Trophoblast cell (in vitro differentiated cells and primary cell): ENCODE data around the gene NBDY.

Experiments used
- DNase-seq, 2 donors: peaks; one replicate each; pipeline ENCODE4 v3.0.0-alpha.2; 2016
- H2AFZ ChIP-seq: 2 replicates; pipeline ENCODE4 v1.6.1; 2013; ENCODE audit warnings: low read length, moderate library complexity, mild to moderate bottlenecking; ENCODE audit not compliant: insufficient read depth, poor library complexity
- H2AK5ac ChIP-seq: 2 replicates; pipeline ENCODE4 v1.6.1; 2013; ENCODE audit warnings: mild to moderate bottlenecking, low read length
- H2BK120ac ChIP-seq: 2 replicates; pipeline ENCODE4 v1.6.1; 2013; ENCODE audit warnings: low read length, mild to moderate bottlenecking, moderate library complexity; ENCODE audit not compliant: insufficient read depth, poor library complexity
- H2BK12ac ChIP-seq: 2 replicates; pipeline ENCODE4 v1.6.1; 2013; ENCODE audit warnings: mild to moderate bottlenecking, low read length, moderate library complexity
- H2BK5ac ChIP-seq: 2 replicates; pipeline ENCODE4 v1.6.1; 2013; ENCODE audit warnings: low read length, low read depth, moderate library complexity, mild to moderate bottlenecking; ENCODE audit not compliant: poor library complexity
- H3K14ac ChIP-seq: 2 replicates; pipeline ENCODE4 v1.6.1; 2013; ENCODE audit warnings: mild to moderate bottlenecking, low read length
- H3K18ac ChIP-seq: 2 replicates; pipeline ENCODE4 v1.6.1; 2013; ENCODE audit warnings: mild to moderate bottlenecking, low read length
- H3K23ac ChIP-seq: 2 replicates; pipeline ENCODE4 v1.6.1; 2013; ENCODE audit warnings: low read length
- H3K27ac ChIP-seq: 2 replicates; pipeline ENCODE4 v1.5.1; 2013; ENCODE audit warnings: low read depth, mild to moderate bottlenecking, inconsistent platforms, low read length, moderate library complexity
- H3K27me3 ChIP-seq: 2 replicates; pipeline ENCODE4 v1.6.1; 2013; ENCODE audit warnings: inconsistent platforms, mild to moderate bottlenecking, low read length, moderate library complexity; ENCODE audit not compliant: insufficient read depth
- H3K36me3 ChIP-seq, 2 experiments: 1 replicate in 1 of 2; 2 replicates in 1 of 2; pipeline ENCODE4 v1.6.1; 2013; ENCODE audit warnings: low read length in 2 of 2, mild to moderate bottlenecking in 2 of 2, moderate library complexity in 1 of 2; ENCODE audit not compliant: insufficient read depth in 2 of 2, control insufficient read depth in 1 of 2
- H3K4ac ChIP-seq: 2 replicates; pipeline ENCODE4 v1.6.1; 2013; ENCODE audit warnings: low read depth, mild to moderate bottlenecking, low read length, moderate library complexity
- H3K4me1 ChIP-seq, 2 experiments: 1 replicate in 1 of 2; 2 replicates in 1 of 2; pipeline ENCODE4 v1.6.1; 2013; ENCODE audit warnings: low read length in 2 of 2, mild to moderate bottlenecking in 2 of 2, moderate library complexity in 1 of 2; ENCODE audit not compliant: insufficient read depth in 2 of 2, control insufficient read depth in 1 of 2
- H3K4me2 ChIP-seq: 2 replicates; pipeline ENCODE4 v1.6.1; 2013; ENCODE audit warnings: inconsistent platforms, mild to moderate bottlenecking, low read length, moderate library complexity
- H3K4me3 ChIP-seq: 2 replicates; pipeline ENCODE4 v1.5.1; 2013; ENCODE audit warnings: mild to moderate bottlenecking, low read depth, low read length, inconsistent platforms
- H3K79me1 ChIP-seq: one replicate; pipeline ENCODE4 v1.6.1; 2013; ENCODE audit warnings: low read length
- H3K79me2 ChIP-seq: 2 replicates; pipeline ENCODE4 v1.6.1; 2013; ENCODE audit warnings: low read length, mild to moderate bottlenecking; ENCODE audit not compliant: control insufficient read depth, insufficient read depth, poor library complexity
- H3K9ac ChIP-seq: 2 replicates; pipeline ENCODE4 v1.6.1; 2013; ENCODE audit warnings: mild to moderate bottlenecking, low read length
- H3K9me3 ChIP-seq: 2 replicates; pipeline ENCODE4 v1.6.1; 2013; ENCODE audit warnings: low read depth, mild to moderate bottlenecking, control low read depth, inconsistent platforms, low read length; ENCODE audit not compliant: insufficient read depth
- H4K12ac ChIP-seq: 2 replicates; pipeline ENCODE4 v1.6.1; 2013; ENCODE audit warnings: low read depth, mild to moderate bottlenecking, low read length, moderate library complexity
- H4K8ac ChIP-seq: 2 replicates; pipeline ENCODE4 v1.6.1; 2013; ENCODE audit warnings: low read depth, mild to moderate bottlenecking, low read length, moderate library complexity
- H4K91ac ChIP-seq: one replicate; pipeline ENCODE4 v1.6.1; 2013; ENCODE audit warnings: low read depth, mild to moderate bottlenecking, low read length, moderate library complexity
- WGBS: extraction: QIAGEN DNeasy Blood & Tissue Kit; methylation state at CpG from one replicate; pipeline ENCODE4 v1.1.7; 2013; ENCODE audit warnings: missing lambda C conversion rate; ENCODE audit not compliant: insufficient read length, insufficient coverage; ENCODE audit errors: extremely low coverage; 5-methylcytosine and 5-hydroxymethylcytosine counted together

NBDY gene

DNA sequence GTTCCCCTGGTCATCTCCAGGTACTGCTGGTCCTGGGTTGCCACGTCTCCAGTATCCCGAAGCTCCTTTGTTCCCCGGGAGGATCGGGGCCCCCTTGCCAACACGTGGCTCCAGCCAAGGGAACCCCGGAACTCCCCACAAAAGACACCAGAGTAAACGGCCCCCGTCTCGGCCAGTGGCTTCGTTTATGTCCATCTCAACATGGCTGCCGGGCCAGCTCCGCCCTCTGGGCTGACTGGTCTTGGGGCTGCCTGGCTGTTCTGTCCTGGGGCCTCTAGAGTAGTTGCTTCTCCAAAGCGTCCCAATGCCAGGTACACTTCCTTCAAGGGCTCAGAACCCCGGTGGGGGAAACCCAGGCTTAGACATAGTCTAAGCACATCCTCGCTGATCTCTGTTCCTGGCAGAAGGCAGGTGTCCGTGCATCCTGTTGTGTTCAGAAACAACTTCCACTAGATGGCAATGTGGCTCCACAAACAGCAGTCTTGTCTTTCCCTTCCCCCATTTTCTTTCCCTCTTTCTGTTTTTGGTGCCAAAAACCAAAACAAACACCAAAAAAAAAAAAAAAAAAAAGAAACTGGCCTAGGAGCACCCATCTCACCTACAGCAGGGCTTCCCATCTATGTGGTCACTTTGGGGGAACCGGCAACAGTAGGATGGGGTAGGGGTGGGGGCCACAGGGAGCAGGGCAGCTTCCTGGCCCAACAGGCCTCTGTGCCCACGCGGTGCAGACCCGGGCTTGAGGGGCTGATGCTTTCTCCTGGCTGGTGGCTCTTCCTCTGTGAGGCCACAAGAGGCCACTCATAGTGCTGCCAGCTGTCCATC lies 35.3 kb downstream of the NBDY start:
- Histone ChIP-seq H2AK5ac (no peak overlapping the region), H4K8ac (peak overlapping the region; percentile 49)
- no CpG with 5 or more reads among the region's 20 CpGs for WGBS

DNA sequence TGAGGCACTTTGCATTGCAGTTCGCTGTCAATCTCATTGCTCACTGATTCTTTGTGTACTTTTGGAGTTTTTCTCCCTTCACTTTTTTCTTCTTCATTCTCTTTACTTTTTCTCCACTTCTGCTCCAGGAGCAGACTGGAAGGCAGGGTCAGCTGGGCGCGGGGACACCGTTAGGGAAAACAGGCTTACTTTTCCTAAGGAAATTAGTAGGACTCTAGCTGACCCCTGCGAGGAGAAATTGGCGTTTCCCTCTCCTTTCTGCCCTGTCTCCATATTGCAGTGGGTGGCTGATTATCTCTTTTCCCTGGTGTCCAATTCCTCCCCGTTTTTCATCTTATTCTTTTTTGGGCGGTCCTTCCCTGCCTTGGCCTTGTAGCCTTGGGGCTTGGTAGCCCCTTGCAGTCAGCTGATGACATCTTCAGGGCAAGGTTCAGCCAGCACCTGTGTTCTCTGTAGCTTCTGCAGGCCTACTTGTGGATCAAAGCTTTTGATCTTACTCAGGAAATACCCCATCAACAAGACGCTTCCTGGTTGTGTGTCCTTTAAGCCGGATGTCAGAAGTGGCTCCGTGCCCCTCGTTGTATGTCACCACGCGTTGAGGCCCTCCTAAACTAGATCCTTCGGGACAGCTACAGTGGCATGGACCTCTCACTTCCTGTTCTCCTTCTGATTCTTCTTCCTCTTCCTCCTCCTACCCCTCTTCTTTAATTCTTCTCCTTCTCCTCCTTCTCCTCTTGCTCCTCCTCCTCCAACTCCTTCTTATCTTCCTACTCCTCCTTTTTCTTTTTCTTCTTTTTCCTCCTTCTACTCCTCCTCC lies 36.1 kb downstream of the NBDY start:
- Histone ChIP-seq H3K9ac (no peak overlapping the region), H3K4me1 (peaks cover 9 to 18% of the 10 kb centered on the region in 2 experiments), H4K91ac (peak overlapping the region; percentile 89), H4K8ac (no peak overlapping the region), H3K9me3 (no peaks in the 10 kb centered on the region), H3K4me2 (no peak overlapping the region), H3K27me3 (no peaks in the 10 kb centered on the region), H3K27ac (peak overlapping the region; percentile 45), H3K14ac (peak overlapping the region; percentile 12), H3K18ac (no peak overlapping the region), H3K79me1 (peaks cover 12% of the 10 kb centered on the region), H4K12ac (peak overlapping the region; percentile 7), H2AFZ (no peak overlapping the region), H3K4me3 (no peak overlapping the region), H3K4ac (peak overlapping the region; percentile 25), H3K23ac (no peak overlapping the region), H2BK5ac (peak overlapping the region; percentile 15), H2AK5ac (no peak overlapping the region), H3K79me2 (no peaks in the 10 kb centered on the region), H2BK12ac (no peak overlapping the region), H2BK120ac (no peak overlapping the region), H3K36me3 (peaks cover 8% of the 10 kb centered on the region in 2 experiments)
- no peak for DNase-seq
- WGBS = no CpG with 5 or more reads among the region's 15 CpGs

More for the DNA sequence above, 35.3 kb downstream of the NBDY start:
- Histone ChIP-seq H2BK5ac (no peak overlapping the region), H2BK120ac (no peak overlapping the region), H3K79me2 (no peaks in the 10 kb centered on the region), H3K14ac (no peak overlapping the region), H3K27me3 (no peaks in the 10 kb centered on the region), H3K23ac (no peak overlapping the region), H3K4ac (peak overlapping the region; percentile 25), H3K79me1 (peaks cover 12% of the 10 kb centered on the region), H3K18ac (no peak overlapping the region), H3K4me1 (peaks cover 9 to 18% of the 10 kb centered on the region in 2 experiments), H4K91ac (peak overlapping the region; percentile 89), H4K12ac (no peak overlapping the region), H2AFZ (no peak overlapping the region), H3K9ac (no peak overlapping the region), H3K4me2 (no peak overlapping the region), H3K27ac (peak overlapping the region; percentile 45), H3K4me3 (no peak overlapping the region), H2BK12ac (peak overlapping the region; percentile 26), H3K9me3 (no peaks in the 10 kb centered on the region), H3K36me3 (peaks cover 8% of the 10 kb centered on the region in 2 experiments)
- peak; percentile 56 to 93 for DNase-seq

DNA sequence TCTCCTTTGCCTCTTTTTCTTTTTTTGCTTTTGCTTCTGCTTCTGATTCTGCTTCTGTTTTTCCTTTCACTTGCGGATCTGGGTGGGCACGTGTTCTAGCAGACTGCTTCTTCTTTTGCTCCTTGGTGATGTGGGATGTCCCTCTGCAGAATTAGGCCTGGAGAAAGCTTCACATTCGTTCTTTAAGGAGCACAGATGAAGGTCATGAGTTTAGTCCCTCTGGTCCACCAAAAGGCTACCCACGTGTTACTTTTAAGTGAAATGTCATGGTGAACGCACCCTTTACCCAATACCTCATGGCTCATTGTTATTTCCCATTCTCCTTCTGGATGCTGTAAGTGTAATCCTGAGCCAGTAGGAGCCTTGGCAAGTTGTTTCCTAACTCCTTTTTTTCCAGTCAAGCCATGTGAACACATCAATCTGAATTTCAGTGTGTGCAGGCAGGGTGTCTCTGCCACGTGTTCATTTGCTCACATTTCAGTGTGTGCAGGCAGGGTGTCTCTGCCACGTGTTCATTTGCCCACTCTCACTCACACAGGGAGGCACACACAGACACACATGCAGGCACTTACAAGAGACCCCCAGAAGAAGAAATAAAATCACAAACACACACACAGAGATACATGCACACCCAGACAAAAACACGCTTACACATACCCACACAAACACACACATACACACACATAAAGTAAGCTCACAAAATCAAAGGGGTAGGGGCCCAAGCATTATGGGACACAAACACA lies 36.9 kb downstream of the NBDY start:
- no peaks in the 10 kb centered on the region for H3K27me3 ChIP-seq
- peak overlapping the region; percentile 39 for H2BK12ac ChIP-seq
- H3K9me3 ChIP-seq = no peaks in the 10 kb centered on the region
- H3K4me3 ChIP-seq = no peak overlapping the region
- H3K4me1 ChIP-seq = peaks cover 9 to 18% of the 10 kb centered on the region in 2 experiments
- H3K79me1 ChIP-seq = peaks cover 12% of the 10 kb centered on the region
- H2AFZ ChIP-seq = no peak overlapping the region
- peak overlapping the region; percentile 40 for H3K27ac ChIP-seq
- H3K23ac ChIP-seq = no peak overlapping the region
- H3K4me2 ChIP-seq = no peak overlapping the region
- no peak for DNase-seq
- H4K91ac ChIP-seq = no peak overlapping the region
- peak overlapping the region; percentile 25 for H3K4ac ChIP-seq
- no peak overlapping the region for H3K9ac ChIP-seq
- H3K36me3 ChIP-seq = peaks cover 8% of the 10 kb centered on the region in 2 experiments
- no peak overlapping the region for H4K12ac ChIP-seq
- H2BK5ac ChIP-seq = no peak overlapping the region
- no peak overlapping the region for H4K8ac ChIP-seq
- H3K18ac ChIP-seq = no peak overlapping the region
- H2BK120ac ChIP-seq = no peak overlapping the region
- no peaks in the 10 kb centered on the region for H3K79me2 ChIP-seq
- H2AK5ac ChIP-seq = no peak overlapping the region
- no peak overlapping the region for H3K14ac ChIP-seq
- WGBS = no CpG with 5 or more reads among the region's 8 CpGs
